GM19023 (cell line): ENCODE results near the gene VWA7.

Experiments
- ATAC-seq: cut with Tn5 transposase; IDR thresholded peaks from one replicate; pipeline ENCODE4 v1.9.1; 2021; ENCODE audit warnings: mild to moderate bottlenecking, moderate library complexity; ENCODE audit not compliant: unreplicated experiment

VWA7 gene

DNA sequence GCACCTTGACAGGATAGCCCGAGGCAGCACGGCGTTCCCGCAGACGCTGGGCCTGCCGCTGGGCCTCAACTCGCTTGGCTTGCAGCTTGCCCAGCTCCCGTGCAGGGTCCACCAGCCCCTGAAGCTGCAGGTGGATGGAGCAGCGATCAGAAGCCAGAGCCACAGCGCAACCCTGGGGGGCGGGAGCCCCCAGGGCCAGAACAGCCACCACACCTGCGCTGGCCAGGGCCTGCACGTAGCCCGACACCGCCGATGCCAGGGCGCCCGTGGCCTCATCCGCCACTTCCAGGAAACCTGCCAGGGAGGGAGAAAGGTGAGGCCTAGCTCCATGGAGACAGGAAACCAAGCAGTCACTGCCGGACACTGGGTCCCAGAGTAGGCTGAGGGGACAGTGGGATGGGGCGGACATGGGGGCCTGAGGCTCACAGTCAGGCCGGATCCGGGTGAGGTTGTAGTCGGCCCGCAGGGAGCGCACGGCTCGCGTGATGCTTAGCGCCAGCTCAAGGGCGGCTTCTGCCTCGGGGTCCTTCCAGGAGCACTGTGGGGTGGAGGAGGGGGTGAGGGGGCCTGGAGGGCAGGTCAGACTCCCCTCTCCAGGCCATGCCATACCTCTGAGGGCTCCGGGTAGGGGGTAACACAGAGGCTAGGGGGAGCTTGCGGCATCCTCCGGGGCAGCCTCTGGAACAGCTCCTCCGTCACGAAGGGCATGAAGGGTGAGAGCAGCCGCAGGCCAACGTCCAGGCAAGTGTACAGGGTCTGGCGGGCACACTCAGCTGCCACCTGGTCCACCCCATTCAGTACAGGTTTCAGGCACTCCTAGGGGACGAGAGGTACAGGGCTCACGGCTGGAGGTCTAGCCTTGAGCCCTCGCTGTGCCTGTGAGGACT is 2.1 kb upstream of the VWA7 start:
- no peak for ATAC-seq

DNA sequence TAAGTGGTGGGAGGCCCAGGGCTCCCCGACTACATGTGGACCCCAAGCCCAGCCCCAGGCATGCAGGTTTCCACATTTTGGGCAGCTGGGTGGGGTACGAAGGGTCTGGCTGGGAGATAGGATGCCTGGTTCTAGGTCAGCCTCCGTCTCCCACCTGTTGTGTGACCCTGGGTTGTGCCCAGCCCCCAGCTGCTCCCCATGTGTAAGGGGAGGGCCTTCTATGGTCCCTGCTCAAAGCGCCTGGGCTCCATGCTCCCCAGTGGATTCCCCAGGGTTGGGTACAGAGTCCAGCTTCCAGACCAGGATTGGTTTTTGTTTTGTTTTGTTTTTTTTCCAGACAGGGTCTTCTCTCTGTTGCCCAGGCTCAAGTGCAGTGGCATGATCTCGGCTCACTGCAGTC is 1.1 kb upstream of the VWA7 start:
- ATAC-seq: no peak

DNA sequence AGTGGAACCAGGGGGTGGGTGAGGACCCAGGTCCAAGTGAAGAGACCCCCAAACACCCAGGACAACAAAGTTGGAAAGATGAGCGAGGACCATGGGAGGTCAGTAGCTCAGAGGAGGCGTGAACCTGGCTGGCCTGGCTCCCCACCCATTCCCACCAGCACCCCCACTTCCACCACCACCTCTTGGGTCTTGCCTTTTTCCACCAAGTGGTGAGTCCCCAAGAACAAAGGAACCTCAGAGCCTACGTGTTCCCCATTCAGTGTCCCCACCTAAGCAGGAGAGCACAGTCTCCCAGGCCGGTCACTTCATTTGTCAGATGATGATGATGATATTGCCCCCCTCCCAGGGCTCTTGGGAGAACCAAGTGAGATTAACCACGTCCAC is 531 bp upstream of the VWA7 start:
- ATAC-seq: no peak

DNA sequence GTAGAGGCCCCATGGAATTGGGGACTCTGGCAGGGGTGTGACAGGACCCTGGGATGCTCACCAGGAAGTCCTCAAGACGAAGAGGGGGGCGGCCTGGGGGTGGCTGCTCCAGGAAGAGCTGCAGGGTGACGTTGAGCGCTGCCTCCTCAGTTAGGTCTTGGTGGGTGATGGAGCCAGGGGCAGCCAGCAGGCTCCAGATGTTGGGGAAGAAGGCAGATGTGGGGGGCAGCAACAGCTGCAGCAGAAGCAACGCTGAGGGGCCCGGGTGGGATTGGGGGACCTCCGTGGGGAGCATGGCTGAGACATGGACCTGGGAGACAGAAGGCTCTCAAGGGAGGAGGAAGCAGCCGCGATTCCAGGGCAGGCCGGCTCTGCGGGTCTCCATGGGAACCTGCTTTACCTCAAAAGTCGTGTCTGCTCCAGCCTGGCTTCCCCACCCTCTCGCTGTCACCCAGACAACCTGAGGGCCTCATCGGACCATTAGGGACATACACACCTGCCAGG is 591 bp downstream of the VWA7 start:
- ATAC-seq: no peak

DNA sequence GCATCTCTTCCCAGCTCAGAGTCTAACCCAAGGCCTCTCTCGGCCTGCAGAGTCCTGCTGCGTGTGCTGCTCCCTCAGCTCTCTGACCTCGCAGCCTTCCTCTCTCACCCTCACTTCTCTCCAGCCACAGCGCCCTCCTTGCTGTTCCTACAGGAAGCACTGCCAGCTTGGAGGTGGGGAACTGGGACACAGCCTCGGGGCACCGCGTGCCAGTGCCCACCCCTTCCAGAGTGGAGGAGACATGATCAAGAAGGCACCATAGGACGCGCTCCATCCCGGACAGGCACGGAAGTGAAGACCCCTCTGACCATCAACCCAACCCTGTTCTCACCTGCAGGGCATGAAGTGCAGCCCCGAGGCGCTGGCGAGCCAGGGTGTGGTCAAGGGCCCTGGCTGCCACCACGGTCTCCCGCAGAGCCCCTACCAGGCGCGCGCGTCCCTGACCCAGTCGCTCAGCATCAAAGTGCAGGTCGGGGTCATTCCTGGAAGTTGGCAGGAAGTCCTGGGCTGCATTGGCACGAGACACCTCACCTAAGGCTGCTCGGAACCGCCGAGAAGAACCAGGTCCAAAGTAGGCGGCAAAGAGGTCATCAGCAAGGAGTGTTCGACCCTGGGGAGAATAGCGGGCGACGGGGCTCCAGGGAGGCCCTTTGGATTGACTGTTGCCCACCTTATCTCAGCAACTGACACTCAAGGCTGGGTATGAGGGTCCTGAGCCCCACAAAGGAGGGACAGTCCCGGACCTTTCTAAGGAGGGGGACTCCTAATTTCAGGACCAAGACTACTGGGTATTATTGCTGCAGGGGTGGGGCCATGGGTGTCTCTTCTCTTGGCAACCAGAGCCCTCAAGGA is 1.3 kb downstream of the VWA7 start:
- ATAC-seq: no peak

DNA sequence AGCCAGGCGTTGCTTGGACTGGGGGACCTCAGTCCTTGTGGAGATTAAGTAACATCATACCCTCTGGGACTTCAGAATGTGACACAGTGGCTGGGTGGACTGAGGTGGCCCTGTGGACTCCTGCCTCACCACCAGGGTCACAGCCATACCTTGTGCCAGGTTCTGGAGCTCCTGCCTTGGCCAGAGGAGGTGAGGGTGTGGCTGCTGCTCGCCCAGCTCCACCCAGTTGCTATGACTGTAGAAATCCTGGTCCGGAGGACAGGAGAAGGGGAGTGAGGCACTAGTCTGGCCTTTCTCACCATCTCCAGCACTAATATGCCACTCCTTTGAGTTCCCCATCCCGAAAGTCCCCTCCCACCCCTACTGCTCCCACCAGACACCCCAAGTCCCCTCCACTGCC is 1.9 kb downstream of the VWA7 start:
- no peak for ATAC-seq

DNA sequence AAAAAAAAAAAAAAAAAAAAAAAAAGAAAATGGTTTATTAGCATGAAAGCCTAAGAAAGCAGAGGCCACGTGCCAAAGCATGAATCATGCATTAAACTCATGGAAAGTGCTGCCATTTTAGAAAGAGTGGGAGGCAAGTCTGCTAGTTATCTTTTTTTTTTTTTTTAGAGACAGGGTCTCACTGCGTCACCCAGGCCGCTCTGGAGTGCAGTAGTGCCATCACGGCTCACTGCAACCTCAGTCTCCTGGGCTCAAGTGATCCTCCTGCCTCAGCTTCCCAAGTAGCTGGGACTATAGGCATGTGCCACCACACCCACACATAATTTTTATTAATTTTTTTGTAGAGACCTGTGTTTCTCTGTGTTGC is 5.2 kb downstream of the VWA7 start:
- no peak for ATAC-seq

DNA sequence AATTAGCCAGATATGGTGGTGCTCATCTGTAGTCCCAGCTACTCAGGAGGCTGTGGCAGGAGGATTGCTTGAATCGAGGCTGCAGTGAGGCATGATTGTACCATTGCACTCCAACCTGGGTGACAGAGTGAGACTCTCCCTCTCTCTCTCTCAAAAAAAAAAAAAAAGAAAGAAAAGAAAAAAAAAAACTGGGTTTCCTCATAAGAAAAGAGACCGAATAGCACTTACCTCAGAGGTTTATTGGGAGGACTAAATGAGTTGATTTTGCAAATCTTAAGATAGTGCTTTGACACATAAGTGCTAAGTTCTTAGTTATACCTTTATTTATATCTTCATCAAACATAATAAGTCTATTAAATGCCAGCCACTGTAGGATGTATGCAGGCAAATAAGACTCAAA is 6.3 kb downstream of the VWA7 start:
- no peak for ATAC-seq

DNA sequence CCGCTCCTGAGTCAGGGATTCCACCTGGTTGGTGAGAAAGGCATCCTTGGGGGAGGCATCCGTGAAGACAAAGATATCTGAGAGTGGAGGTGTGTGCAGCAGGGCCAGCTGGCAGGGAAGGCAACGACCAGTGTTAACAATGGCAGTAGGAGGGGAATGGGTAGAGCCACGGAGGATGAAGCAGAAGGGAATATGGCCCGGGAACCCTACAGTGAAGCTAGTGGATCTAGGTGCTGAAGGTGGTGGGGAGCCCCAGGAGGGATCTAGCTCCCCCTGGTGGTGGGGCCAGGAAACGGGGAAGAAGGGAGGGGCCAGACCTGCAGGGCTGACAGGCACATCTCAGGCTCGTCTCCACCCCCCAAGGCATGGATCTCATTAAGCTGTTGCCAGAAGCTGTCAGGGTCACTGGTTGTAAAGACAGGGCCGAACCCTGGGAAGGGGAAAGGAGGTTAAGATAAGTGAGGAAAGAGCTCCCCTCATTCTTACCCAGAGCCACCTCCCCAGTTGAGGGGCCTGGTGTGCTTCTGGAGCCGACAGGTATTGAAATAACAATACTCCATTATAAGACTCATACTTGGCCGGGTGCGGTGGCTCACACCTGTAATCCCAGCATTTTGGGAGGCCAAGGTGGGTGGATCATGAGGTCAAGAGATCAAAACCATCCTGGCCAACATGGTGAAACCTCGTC is 7.3 kb downstream of the VWA7 start:
- no peak for ATAC-seq

DNA sequence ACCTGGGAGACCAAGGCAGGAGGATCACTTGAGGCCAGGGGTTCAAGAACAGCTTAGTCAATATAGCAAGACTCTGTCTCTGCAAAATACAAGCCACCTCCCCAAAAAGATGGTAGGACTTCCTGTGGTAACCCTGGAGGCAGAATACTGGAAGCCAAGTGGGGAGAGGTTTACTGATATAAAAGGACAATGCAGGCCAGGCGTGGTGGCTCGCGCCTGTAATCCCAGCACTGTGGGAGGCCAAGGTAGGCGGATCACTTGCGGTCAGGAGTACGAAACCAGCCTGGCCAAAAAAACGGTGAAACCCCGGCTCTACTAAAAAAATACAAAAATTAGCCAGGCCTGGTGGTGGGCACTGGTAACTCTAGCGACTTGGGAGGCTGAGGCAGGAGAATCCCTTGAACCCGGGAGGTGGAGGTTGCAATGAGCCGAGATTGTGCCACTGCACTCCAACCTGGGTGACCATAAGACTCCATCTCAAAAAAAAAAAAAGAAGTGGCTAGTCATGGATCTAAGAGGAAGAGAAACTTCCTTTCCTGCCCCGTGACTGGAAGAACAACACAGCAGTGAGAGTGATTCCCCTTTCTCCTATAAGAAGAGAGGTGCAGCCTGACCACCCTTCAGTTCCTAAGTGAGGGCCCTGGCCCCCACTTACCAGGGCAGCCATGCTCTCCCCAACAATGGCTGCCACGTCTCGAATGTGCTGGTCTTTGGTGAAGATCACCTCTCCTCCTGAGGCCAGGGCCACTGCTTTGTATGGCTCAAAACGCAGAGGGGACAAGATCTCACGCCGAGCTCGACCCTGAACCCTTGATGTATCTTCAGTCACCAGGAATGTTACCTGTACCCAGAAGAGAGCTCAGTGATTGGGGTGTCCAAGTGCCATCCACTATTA is 8.5 kb downstream of the VWA7 start:
- no peak for ATAC-seq

DNA sequence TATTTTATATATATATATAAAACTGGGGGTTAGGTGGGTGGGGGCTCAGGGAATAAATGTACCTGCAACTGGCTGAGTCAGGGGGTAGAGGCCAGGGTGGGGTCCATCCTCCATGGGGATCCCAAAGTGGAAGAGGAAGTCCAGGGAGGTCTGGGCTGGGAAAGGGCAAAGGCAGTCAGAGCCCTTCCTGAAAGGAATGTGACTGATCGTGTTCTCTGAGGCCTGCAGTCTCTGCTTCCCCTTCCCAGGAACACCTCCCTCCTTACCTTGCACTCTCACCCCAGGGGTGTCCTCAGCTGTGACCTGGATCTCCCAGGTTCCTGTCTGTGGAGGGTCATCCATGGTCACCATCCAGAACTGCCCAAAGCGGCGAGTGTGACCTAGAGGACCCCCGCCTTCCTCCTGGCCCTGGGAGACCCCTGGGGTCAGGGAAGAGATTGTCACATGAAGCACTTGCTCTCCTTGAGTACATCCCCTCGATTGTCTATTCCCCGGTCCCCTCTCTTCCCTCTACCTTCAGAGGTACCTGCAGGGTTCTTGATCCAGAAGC is 10.0 kb downstream of the VWA7 start:
- no peak for ATAC-seq

DNA sequence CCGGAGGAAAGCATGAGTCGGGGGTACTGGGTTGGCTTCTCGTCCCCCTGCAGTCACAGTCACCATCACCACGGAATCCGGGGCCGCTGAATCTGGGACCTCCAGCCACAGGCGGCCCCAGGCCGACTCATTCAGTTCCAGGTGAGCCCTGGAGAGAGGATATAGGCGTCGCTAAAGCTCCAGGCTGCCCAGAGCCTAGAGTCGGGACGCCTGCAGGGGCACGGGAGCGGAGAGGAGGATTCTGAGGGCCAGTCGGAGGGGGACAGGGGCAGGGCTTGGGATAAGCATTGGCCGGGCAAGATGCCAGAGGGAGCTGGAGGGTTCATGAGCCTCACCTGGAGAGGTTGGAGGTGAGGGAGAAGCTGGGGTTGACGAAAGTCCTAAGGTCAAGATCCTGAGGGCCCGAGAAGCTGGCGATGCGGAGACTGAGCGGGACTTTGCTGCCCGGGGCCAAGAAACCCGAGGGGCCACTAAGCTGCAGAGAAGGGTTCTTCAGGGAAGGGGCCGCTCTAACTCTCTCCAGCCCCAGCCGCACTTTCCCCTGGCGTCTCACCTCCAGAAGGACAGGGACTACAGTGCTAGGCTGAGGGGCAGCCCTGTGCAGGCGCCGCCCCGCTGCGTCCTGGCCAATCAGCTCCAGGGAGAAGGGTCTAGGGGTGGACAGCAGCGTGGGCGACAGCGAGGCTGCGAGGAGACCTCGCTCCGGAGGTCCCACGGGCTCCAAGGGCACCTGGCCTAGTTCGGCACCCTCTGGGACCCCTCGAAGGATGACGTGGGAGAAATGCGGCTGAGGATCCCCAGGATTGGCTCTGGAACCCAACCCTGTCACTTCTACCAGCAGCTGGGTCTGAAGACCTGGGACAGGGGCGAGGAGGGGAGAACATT is 11.0 kb downstream of the VWA7 start:
- ATAC-seq: no peak

DNA sequence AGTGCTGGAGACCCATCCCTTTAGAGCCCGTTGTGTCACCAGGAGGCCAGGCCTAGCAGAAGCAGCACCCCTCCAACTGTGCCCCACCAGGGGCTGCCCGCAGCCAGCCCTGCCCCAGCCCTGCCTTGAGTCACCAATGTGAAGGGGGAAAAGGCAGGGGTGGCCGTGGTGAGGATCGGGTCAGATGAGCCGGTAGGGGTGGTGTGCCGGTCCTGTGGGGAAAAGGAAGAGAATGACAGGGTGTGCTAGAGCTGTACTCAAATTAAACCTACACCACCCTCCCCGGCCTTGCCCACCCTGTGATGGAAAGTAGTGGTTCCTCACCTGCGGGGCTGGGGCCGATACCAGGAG is 11.6 kb downstream of the VWA7 start:
- ATAC-seq: no peak

DNA sequence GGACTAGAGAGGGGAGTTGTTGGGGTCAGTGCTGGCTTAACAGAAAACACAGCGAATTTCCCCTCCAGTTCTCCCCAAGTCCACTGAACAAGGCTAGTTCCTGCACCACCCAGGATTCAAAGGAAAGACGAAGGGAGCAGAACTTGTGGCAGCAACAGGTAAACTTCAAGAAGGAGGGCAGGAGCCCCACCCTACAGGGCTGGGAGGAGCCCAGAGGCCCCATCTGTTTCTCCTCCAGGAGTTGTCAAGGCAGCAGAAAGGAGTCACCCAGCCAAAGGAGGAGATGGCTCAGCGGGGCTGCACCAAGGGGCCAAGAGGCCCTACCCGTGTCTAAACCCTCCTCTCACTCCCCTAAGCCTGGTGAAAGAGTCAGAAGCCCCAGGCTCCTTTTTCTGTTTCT is 12.9 kb downstream of the VWA7 start:
- no peak for ATAC-seq

DNA sequence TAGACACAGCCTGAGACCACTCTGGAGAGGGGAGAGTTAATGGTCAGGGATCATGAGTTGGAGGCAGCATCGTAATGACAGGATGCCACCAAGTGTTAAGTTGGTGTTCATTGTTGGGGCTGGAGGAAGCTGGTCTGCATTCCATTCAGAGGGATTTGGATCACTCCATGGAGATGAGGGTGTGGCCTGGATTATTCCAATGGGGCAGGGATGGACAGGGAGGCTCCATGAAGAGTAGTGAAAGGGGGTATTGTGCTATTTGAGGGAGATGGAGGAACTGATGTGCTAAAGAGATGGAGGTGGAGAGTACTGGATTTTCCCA is 13.5 kb downstream of the VWA7 start:
- ATAC-seq: no peak

DNA sequence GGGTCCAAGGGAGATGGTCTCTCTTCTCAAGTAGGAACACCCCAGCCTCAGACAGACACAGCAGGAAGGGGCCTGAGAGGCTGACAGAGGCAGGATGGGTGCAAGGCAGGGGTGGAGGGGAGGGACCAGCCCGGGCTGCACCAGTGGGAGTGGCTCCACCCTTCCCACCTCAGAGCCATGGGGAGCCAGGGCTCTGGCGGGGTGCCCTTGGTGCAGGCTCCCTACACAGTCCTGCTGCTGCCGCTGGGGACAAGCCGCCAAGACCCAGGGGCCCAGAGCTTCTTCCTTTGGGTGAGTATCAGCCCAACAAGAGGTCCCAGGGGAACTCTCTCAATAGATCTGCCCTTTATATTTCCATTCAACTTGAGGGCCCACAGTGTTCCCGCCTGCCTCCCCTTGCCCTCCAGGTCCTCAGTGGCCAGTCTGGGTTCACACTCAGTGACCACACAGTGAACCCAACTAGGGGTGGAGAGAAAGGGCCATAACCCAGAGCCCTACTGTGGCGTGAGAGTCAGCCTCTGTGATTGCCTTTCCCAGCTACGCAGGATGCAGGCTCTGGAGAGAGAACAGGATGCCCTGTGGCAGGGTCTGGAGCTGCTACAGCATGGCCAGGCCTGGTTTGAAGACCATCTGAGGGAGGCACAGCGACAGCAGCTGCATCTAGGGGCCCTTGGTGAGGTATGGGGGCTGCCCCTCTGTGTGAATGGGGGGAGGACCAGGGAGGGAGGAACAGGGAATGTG is 14.1 kb downstream of the VWA7 start:
- no peak for ATAC-seq

DNA sequence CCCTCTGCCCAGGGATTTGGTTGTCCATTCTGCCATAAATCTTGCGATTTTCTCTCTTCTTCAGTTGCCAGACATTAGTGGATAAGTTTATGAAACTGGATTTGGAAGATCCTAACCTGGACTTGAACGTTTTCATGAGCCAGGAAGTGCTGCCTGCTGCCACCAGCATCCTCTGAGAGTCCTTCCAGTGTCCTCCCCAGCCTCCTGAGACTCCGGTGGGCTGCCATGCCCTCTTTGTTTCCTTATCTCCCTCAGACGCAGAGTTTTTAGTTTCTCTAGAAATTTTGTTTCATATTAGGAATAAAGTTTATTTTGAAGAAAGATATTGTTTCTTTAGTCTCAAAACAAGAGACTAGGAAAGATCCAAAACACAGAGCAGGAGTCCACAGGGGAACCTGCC is 14.8 kb downstream of the VWA7 start, which contains the start of gene SAPCD1:
Gene SAPCD1 (plus strand): TSS at position 301 of the 400 bp plus-strand sequence. CDS start 399 bp downstream, outside the sequence.
- no peak for ATAC-seq

DNA sequence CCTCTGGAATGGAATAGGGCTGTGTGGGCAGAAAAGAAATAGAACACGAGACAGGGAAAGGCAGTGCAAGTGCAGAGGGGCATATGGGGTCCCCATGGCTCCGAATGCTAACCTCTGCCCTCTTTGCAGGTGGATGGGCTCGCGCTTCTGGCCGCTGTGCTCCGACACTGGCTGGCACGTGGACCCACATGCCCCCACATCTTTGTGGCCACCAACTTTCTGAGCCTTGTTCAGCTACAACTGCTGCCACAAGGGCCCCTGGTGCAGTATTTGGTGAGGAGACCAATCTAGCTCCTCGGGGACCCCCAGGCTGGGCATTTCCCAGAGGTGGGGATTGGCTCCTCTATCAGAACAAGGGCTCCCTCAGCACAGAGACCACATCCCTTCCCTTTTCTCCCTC is 15.8 kb downstream of the VWA7 start:
- ATAC-seq: no peak

DNA sequence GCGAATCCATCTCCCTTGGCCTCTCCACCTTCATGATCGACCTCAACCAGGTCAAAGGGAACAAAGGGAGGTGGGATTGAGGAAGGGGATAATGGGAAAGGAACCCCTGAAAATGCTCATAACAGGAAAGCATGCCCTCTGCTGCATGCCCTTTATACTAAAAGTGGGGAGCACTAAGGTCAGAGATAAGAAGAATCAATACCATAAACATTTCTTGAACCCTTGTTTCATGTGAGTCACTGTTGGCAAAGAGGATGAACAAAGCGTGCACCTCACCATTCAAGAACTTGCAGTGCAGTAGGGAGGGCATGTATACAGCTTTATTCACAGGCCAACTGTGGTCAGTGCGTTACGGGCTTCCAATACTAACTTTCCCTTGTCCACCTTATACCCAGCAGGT is 16.3 kb downstream of the VWA7 start:
- no peak for ATAC-seq
